Activated naive CD8-positive, alpha-beta T cell treated with anti-CD3 and anti-CD28 coated beads, Interleukin-2, amount 10 ng/mL, durations not matched to agents 7 days and 5 days (primary cell): ENCODE data around the gene NAE1. TPM values are rescaled to one million over a fixed set of nuclear protein-coding genes. Genes with fewer than 3 reads are reported as not detected.
"Not testable (repeated sequence)": the region's sequence is repeated elsewhere in the genome, so short reads cannot be mapped to it uniquely, and the experiment has no call there.

Experiments used
- ATAC-seq: fragments of 150-1000 bp; cut with Tn5 transposase; one replicate; pipeline ENCODE4 v1.10.0; 2021; ENCODE audit warnings: low read depth, moderate library complexity
- POLR2A ChIA-PET: fragments of 350-600 bp; sonication (Branson Sonifier 250); formaldehyde crosslinking; loops from one replicate; lab custom pipeline; 2021; ENCODE audit warnings: antibody characterized with exemption; lab: Charles Lee
- DNase-seq: peaks from one replicate; pipeline ENCODE4 v3.0.0; 2021
- H3K27ac Mint-ChIP-seq: one replicate; pipeline ENCODE4 v1.8.0; 2022; ENCODE audit warnings: mild to moderate bottlenecking, mixed read lengths
- H3K27me3 Mint-ChIP-seq: one replicate; pipeline ENCODE4 v1.8.0; 2022; ENCODE audit warnings: mild to moderate bottlenecking, moderate library complexity, mixed read lengths
- H3K36me3 Mint-ChIP-seq: one replicate; pipeline ENCODE4 v1.8.0; 2021; ENCODE audit warnings: mild to moderate bottlenecking, mixed read lengths
- H3K4me1 Mint-ChIP-seq: one replicate; pipeline ENCODE4 v1.8.0; 2021; ENCODE audit warnings: mixed read lengths
- H3K4me3 Mint-ChIP-seq: one replicate; pipeline ENCODE4 v1.8.0; 2022; ENCODE audit warnings: mild to moderate bottlenecking, moderate library complexity, mixed read lengths
- H3K9me3 Mint-ChIP-seq: one replicate; pipeline ENCODE4 v1.8.0; 2021; ENCODE audit warnings: mixed read lengths
- total RNA-seq, 2 experiments: library from RNA; stranded (reverse); gene quantifications; one replicate each; pipeline ENCODE4 v1.2.3, GENCODE V29; 2021

The NAE1 gene
- total RNA-seq, result 10 to 100 TPM; 70.7 to 77.0 TPM

DNA sequence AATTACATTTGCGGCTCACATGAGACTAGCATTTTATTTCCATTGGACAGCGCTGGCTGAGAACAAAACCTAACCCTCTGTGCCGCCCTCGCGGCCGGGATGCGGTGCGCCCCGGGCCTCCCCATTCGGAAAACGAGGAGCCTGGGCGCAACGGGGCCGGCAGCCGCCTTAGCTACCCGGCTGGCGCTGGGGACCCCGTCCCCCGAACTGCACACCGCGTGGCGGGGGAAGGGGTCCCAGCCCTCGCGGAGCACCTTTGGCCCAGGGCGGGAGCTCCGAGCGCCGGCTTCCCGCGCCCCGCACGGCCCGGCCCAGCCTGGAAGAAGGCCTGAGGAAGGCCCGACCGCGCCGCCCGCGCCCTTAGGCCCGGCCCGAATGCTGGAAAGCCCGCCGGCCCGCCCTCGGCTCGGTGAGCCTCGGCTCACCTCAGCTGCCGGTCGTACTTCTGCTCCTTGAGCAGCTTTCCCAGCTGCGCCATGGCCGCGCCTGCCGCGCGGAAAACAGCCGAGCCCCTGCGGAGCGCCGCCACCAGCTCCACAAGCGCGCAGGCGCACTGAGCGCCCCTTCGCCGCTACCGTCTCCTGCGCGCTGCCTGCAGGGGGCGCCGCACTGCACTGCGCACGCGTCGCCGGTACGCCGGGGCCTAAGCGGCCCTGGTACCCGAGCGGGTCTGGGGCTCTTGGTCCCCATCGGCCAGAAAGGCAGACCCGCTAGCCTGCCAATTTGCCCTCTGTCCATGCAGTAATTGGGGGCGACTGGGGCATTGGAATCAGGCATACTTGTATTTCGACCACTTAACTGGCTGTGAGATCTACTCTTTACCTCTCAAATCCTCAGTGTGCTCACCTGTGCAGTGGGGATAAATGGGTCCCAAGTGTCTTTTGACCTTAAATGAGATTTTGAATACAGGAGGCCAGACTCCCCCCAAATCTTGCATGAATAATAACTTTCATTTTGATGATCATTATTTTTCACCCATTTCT lies at the start of gene NAE1:
Gene NAE1 (minus strand): TSS at position 555 of the 983 bp plus-strand sequence. CDS start 77 bp downstream, at position 478.
- peak within 1 kb of the TSS; percentile 73 for H3K4me3 Mint-ChIP-seq
- peak within 1 kb of the TSS; percentile 56 for H3K27ac Mint-ChIP-seq
- ATAC-seq (peak; percentile 94), DNase-seq (peak; percentile 98)
- H3K36me3 Mint-ChIP-seq, result peaks cover 10% of the 10 kb centered on the region
- peaks cover 31% of the 10 kb centered on the region for H3K4me1 Mint-ChIP-seq
- peaks cover 6% of the 10 kb centered on the region for H3K27me3 Mint-ChIP-seq
- H3K9me3 Mint-ChIP-seq, result no peaks in the 10 kb centered on the region
- POLR2A ChIA-PET, result interaction anchor here (0.6 to 3.9 kb wide), 14 partner anchors 9 to 422 kb away, joined by 3 to 39 read pairs (median 4); partner anchors contain the start of genes DYNC1LI2 and PDP2

DNA sequence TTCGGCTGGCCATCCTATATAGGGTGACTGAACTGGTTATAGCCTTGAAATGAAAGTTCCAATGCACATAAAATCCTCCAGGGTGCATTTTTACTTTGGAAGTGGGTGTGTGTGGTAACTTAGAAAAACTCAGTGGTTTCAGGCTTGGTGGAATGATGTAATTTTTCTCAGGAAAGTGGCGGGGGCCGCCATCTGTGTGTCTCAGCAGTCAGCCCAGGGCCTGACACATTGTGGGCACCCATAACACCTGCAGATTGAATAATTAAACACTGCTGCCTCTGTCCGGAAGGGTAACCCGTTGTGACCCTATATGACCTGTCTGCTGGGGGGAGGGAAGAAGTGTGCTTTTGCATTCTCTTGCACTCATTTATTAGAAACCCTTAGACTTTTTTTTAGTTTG lies 47.3 kb upstream of the NAE1 start:
- no peak for ATAC-seq
- Mint-ChIP-seq H3K9me3 (no peaks in the 10 kb centered on the region), H3K4me3 (peak overlapping the region; percentile 28), H3K27me3 (no peaks in the 10 kb centered on the region), H3K27ac (peak overlapping the region; percentile 24), H3K4me1 (peaks cover 40% of the 10 kb centered on the region), H3K36me3 (peaks cover 2% of the 10 kb centered on the region)
- no peak for DNase-seq
- POLR2A ChIA-PET, result no interaction called here

DNA sequence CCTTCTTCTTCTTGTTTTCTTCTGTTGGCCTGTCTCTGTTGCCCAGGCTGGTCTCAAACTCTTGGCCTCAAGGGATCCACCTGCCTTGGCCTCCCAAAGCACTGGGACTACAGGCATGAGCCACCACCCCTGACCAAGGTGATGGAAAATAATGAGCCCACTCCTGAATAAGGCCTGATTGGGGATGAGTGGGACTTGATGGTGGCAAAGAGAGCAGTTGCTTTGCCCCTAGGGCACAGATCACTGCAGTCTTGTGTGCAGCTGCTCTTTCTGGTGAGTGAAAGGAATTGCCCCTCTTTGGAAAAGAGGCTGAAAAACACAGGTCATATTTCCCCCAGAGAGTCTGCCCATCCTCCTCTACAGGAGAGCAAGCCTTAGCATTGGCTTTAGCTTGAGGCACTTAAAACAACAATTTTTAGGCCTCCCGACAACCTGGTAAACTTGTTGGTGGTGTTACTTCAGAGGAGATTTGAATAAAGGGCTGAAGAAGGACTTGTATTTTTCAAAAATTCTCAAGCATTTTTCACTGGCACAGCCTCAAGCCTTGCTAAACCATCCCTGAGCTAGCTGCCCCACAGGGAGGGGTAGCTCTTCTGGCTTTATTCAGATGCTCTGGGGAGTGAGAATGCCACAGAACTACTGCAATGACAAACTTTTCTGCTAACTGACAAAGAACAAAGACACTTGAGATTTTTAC lies 43.5 kb upstream of the NAE1 start:
- Mint-ChIP-seq H3K36me3 (no peaks in the 10 kb centered on the region), H3K9me3 (no peaks in the 10 kb centered on the region), H3K4me3 (peak overlapping the region; percentile 65), H3K27me3 (no peaks in the 10 kb centered on the region), H3K27ac (peak overlapping the region; percentile 96), H3K4me1 (peaks cover 32% of the 10 kb centered on the region)
- no peak for ATAC-seq
- POLR2A ChIA-PET, result interaction anchor here (0.6 to 1.5 kb wide), 4 partner anchors 44 to 451 kb away, joined by 3 to 7 read pairs (median 4); partner anchors contain the start of genes DYNC1LI2 and NAE1
- peak; percentile 54 for DNase-seq

DNA sequence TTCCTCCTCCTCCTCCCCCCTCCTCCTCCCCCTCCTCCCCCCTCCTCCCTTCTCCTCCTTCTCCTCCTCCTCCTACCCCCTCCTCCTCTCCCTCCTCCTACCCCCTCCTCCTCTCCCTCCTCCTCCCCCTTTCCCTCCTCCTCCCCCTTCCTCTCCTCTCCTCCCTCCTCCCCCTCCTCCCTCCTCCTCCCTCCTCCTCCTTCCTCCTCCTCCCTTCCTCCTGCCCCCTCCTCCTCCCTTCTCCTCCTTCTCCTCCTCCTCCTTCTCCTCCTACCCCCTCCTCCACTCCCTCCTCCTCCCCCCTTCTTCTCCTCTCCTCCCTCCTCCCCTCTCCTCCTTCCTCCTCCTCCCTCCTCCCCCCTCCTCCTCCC lies 42.9 kb upstream of the NAE1 start:
- Mint-ChIP-seq H3K27me3 (no peaks in the 10 kb centered on the region), H3K36me3 (no peaks in the 10 kb centered on the region), H3K9me3 (no peaks in the 10 kb centered on the region), H3K4me1 (peaks cover 31% of the 10 kb centered on the region), H3K27ac (peak overlapping the region; percentile 96), H3K4me3 (peak overlapping the region; percentile 83)
- DNase-seq (no peak), ATAC-seq (no peak)
- POLR2A ChIA-PET, result interaction anchor here (0.9 to 1.7 kb wide), 4 partner anchors 43 to 277 kb away, joined by 3 to 16 read pairs (median 6); partner anchors contain the start of genes CMTM3 and NAE1

DNA sequence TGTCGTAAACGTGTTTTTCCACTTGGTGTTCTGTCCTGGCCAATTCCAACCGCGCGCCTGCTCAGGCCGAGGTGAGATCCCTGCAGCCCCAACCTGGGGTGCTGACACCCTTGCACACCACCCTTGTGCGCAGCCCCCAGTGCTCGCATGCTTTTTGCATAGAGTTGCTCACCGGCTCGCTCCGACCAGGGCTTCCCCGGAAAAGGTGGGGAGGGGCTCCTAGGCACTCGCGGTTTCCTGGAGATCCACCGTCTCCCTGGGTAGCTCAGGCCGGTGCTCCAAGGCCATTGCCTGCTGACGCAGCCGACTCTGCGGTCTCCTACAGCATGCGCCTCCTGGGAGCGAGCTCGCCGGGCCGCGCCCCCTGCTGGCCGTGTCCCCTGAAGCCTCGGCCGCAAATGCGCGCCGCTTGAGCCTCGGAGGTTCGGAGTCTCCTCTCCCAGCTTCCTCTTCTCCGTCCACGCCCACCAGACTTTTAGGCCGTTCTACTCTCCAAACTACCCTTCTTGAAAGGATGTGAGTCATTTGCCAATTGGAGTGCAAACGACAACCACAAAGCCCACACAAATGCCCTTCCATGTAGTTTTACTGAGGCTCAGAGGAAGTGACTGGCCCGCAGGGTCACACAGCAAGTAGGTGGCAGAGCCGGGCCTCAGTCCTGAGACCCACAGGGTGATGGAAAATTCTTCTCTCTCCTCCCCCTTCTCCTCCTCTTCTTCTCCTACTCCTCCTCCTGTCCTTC lies 42.3 kb upstream of the NAE1 start:
- H3K27me3 Mint-ChIP-seq, result no peaks in the 10 kb centered on the region
- peak overlapping the region; percentile 83 for H3K4me3 Mint-ChIP-seq
- peak; percentile 92 for ATAC-seq
- H3K9me3 Mint-ChIP-seq, result no peaks in the 10 kb centered on the region
- peaks cover 26% of the 10 kb centered on the region for H3K4me1 Mint-ChIP-seq
- POLR2A ChIA-PET, result interaction anchor here (0.6 to 1.7 kb wide), 9 partner anchors 8 to 327 kb away, joined by 3 to 16 read pairs (median 4); partner anchors contain the start of genes CMTM3 and NAE1
- peak; percentile 96 for DNase-seq
- no peaks in the 10 kb centered on the region for H3K36me3 Mint-ChIP-seq
- H3K27ac Mint-ChIP-seq, result peak overlapping the region; percentile 93

DNA sequence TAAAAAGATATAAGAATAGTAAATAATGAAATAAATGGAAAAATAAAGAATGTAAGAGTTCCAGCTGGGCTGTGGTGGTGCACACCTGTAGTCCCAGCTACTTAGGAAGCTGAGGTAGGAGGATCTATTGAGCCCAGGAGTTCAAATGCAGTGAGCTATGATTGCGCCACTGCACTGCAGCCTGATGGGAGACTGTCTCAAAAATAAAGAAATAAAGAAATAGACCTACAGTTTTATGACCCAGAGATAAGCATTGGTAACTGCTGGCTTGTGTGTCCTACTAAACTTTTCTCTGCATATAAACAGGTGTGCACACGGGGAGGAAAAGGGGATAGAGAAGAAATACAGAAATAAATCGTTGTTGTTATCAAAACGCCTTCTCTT lies 41.8 kb upstream of the NAE1 start:
- peak overlapping the region; percentile 83 for H3K4me3 Mint-ChIP-seq
- peak overlapping the region; percentile 93 for H3K27ac Mint-ChIP-seq
- no peak for ATAC-seq
- POLR2A ChIA-PET, result interaction anchor here (0.6 to 1.7 kb wide), 10 partner anchors 9 to 517 kb away, joined by 3 to 16 read pairs (median 4); partner anchors contain the start of genes CMTM3 and NAE1
- no peaks in the 10 kb centered on the region for H3K9me3 Mint-ChIP-seq
- no peaks in the 10 kb centered on the region for H3K36me3 Mint-ChIP-seq
- no peak for DNase-seq
- H3K4me1 Mint-ChIP-seq, result peaks cover 22% of the 10 kb centered on the region
- H3K27me3 Mint-ChIP-seq, result peaks cover 2% of the 10 kb centered on the region

DNA sequence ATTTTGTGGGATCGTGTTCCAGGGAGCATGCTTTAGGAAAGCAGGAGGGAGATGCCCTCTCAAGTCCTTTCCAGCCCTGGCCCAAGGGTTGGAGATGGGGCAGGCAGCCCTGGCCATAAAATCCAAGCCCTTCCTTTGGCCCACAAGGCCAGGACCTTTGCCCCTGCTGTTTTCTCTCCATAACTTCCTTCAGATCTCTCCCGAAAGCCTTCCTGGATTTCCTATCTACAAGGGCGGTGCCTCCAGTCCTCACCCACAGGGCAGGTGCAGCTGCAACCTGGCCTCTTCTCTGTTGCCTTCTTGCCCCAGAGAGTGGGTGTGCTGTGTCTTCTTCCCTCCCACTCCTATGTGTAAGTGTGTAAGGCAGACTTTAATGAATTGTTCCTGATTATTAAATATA lies 41.1 kb upstream of the NAE1 start:
- H3K9me3 Mint-ChIP-seq, result no peaks in the 10 kb centered on the region
- ATAC-seq (no peak), DNase-seq (no peak)
- no peak overlapping the region for H3K27ac Mint-ChIP-seq
- peaks cover 2% of the 10 kb centered on the region for H3K27me3 Mint-ChIP-seq
- H3K4me3 Mint-ChIP-seq, result no peak overlapping the region
- H3K4me1 Mint-ChIP-seq, result peaks cover 22% of the 10 kb centered on the region
- POLR2A ChIA-PET, result interaction anchor here (0.6 to 1.7 kb wide), 4 partner anchors 10 to 516 kb away, joined by 3 to 16 read pairs (median 5); partner anchors contain the start of gene NAE1
- no peaks in the 10 kb centered on the region for H3K36me3 Mint-ChIP-seq

DNA sequence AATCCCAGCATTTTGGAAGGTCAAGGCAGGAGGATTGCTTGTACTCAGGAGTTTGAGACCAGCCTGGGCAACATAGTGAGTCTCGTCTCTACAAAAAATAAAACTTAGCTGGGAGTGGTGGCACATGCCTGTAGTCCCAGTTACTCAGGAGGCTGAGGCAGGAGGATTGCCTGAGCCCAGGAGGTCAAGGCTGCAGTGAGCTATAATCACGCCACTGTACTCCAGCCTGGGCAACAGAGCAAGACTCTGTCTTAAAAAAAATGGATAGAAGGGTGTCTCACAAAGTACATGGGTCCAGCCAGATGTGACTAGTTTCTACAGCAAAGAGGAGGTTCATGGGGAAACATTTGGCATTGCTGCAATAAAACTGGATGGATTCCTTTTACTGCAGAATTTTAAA lies 40.6 kb upstream of the NAE1 start:
- DNase-seq, H3K27me3 Mint-ChIP-seq, H3K27ac Mint-ChIP-seq, H3K4me3 Mint-ChIP-seq, H3K9me3 Mint-ChIP-seq, H3K36me3 Mint-ChIP-seq, ATAC-seq: not testable (repeated sequence)
- POLR2A ChIA-PET, result interaction anchor here (0.8 to 1.5 kb wide), 2 partner anchors 41 to 457 kb away, joined by 4 read pairs; partner anchors contain the start of gene NAE1
- H3K4me1 Mint-ChIP-seq, result peaks cover 22% of the 10 kb centered on the region

DNA sequence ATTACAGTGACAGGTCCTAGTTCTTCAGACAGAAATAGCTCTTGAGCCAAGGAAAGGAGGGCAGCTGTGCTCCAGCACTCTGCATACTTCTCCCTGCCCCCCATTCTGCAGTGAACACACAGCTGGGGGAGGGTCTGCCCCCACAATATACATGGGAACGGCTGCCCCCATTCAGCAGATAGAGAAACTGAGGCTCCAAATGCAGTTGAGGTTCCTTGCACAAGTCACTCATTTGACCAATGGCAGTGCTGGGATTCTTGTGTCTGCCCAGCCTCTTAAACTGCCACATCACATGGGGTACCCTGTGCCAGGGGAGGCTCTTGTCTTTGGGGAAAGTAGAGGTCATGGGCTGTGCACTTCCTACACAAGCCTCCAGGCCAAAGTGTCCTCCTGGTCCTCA lies 38.6 kb upstream of the NAE1 start:
- Mint-ChIP-seq H3K4me3 (no peak overlapping the region), H3K27me3 (peaks cover 2% of the 10 kb centered on the region), H3K36me3 (no peaks in the 10 kb centered on the region), H3K27ac (no peak overlapping the region), H3K4me1 (peaks cover 18% of the 10 kb centered on the region), H3K9me3 (no peaks in the 10 kb centered on the region)
- ATAC-seq (no peak), DNase-seq (no peak)
- POLR2A ChIA-PET, result interaction anchor here (1.6 to 4.2 kb wide), 2 partner anchors 11 to 39 kb away, joined by 3 to 39 read pairs; partner anchors contain the start of genes NAE1 and PDP2

DNA sequence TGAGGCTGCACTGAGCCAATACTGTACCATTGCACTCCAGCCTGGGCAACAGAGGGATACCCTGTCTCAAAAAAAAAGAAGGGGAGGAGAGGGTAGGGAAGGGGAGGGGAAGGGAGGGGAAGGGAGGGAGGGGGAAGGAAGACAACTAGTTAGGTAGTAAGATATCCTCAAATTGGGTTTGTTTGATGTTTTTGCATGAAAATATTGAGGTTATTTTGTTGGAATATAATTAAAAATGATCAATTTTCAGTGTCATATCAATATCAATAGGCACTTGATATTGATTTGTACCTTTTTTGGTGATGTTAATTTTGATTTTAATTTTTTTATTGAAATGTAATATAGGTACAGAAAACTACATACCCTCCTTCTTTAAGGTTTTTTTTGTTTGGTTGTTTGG lies 32.9 kb upstream of the NAE1 start:
- Mint-ChIP-seq H3K27ac (no peak overlapping the region), H3K4me3 (no peak overlapping the region), H3K27me3 (peaks cover 2% of the 10 kb centered on the region), H3K9me3 (no peaks in the 10 kb centered on the region), H3K4me1 (peaks cover 1% of the 10 kb centered on the region), H3K36me3 (no peaks in the 10 kb centered on the region)
- POLR2A ChIA-PET, result no interaction called here
- ATAC-seq (no peak), DNase-seq (no peak)

DNA sequence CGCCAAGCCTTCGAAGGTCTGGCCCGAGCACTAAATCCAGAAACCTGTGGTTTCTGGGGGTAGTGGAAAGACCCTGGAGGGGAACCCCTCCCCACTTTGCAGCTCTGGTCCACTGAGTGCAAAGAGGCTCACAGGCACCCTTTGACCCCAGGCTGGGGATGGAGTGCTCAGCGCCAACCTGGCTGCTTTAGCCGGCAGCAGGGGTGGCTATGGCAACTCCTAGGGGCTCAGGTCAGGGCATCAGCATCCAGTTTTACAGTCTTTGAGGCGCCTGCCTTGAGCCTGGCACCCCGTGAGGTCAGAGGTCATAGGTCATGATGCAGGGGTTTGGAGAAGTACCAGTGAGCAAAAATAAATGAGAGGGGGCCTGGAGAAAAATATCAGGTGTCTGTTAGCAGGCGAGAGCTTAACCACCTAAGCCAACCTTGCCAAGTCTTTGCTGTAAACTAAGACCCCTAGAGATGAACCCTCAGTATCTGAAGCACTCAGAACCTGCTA lies 31.3 kb upstream of the NAE1 start:
- DNase-seq, result peak; percentile 15
- no peak overlapping the region for H3K4me3 Mint-ChIP-seq
- no peak overlapping the region for H3K27ac Mint-ChIP-seq
- no peaks in the 10 kb centered on the region for H3K9me3 Mint-ChIP-seq
- no peaks in the 10 kb centered on the region for H3K36me3 Mint-ChIP-seq
- POLR2A ChIA-PET, result no interaction called here
- no peaks in the 10 kb centered on the region for H3K27me3 Mint-ChIP-seq
- no peak for ATAC-seq
- H3K4me1 Mint-ChIP-seq, result no peaks in the 10 kb centered on the region

DNA sequence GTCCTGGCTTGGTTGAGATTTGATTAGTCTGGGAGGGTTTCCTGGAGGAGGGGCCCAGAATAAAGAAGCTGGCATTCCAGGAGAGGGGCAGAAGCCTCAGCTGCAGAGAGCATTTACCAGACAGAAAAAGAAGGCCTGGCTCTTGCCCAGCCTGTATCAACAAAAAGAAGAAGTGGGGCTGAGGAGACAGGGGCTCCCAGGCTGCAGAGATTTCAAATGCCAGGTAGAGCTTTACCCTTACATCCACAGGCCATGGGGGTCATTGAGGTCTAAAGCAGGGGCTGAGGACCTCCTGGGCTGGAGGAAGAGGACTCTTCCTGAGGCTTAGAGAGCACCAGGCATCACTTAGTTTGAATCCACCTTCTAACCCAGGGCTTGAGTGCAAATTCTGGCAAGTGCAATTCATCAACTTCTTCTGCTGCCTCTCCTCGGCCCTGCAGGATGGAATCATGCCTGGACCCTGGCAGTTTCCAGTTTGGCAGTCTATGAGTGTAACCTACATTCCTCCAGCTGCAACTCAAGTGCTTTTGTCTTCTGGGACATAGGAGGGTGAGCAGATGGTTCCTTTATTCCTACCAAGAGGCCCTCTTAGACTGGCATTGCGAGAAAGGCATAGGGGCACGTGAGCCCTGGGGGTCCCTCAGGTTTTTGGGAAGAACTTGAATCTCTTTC lies 28.8 kb upstream of the NAE1 start:
- H3K27ac Mint-ChIP-seq, result no peak overlapping the region
- no peaks in the 10 kb centered on the region for H3K36me3 Mint-ChIP-seq
- H3K27me3 Mint-ChIP-seq, result no peaks in the 10 kb centered on the region
- no peak for DNase-seq
- H3K9me3 Mint-ChIP-seq, result no peaks in the 10 kb centered on the region
- H3K4me3 Mint-ChIP-seq, result no peak overlapping the region
- H3K4me1 Mint-ChIP-seq, result no peaks in the 10 kb centered on the region
- ATAC-seq, result no peak
- POLR2A ChIA-PET, result no interaction called here
